ENCODE measurements around the gene CDC42BPG. TPM values are rescaled to one million over a fixed set of nuclear protein-coding genes. Genes with fewer than 3 reads are reported as not detected.

CDC42BPG gene
- total RNA-seq, 1 experiment from 2014 or later: 4.1 TPM

GRCh38 chr11:64869571-64870175 is 25.2 kb upstream of the CDC42BPG start:
- peak overlapping the region in 1 of 2 experiments; percentile 31; a peak in 1 of 4 replicates for H3K4me3 ChIP-seq (ENCODE audit: low read depth in 2 of 2, low read length in 2 of 2)
- H3K27ac ChIP-seq (ENCODE audit: low read length): peak overlapping the region; percentile 83
- peaks cover 81% of the 10 kb centered on the region for H3K4me1 ChIP-seq (ENCODE audit: control insufficient read depth, insufficient read depth, low read length)
- H3K36me3 ChIP-seq (ENCODE audit: control insufficient read depth, insufficient read depth, low read length): peaks cover 9% of the 10 kb centered on the region
- TF ChIP-seq SIN3A (IDR thresholded peaks at IDR 0.05; ENCODE audit: borderline replicate concordance, insufficient read depth, low read depth, low read length): no peak
- TF ChIP-seq CTCF (IDR thresholded peaks at IDR 0.05): peak; percentile 87; the same call in 1 of the 2 replicates
- ChIA-PET CTCF (interaction anchor here (0.6 to 1.1 kb wide), 7 partner anchors 9 to 406 kb away, joined by 3 to 12 read pairs (median 4); partner anchors contain the start of gene SF1), POLR2A (interaction anchor here (0.6 kb wide), 2 partner anchors 29 to 31 kb away, joined by 4 to 19 read pairs; no protein-coding TSS in a partner anchor)
- no peaks in the 10 kb centered on the region for H3K9me3 ChIP-seq (ENCODE audit: control insufficient read depth, insufficient read depth, low read depth, low read length)
- no peaks in the 10 kb centered on the region for H3K27me3 ChIP-seq (ENCODE audit: control insufficient read depth, insufficient read depth, low read length)
- in situ Hi-C loops (cut with HindIII; ENCODE audit: low pct_unique_long_range_greater_than_20kb, low sequenced_read_pairs): no loop called here
- ATAC-seq (peak; percentile 61), DNase-seq (ENCODE audit: low read depth, low spot score) (no peak)
- intact Hi-C loops (cut with micrococcal nuclease; ENCODE audit: unreplicated experiment): no loop called here
- no TSS peak for BruUV-seq (replicated peaks)

- DNase-seq (ENCODE audit: low read depth, low spot score) (no peak), ATAC-seq (peak; percentile 70)
- Histone ChIP-seq H3K27me3 (ENCODE audit: control insufficient read depth, insufficient read depth, low read length) (no peaks in the 10 kb centered on the region), H3K4me3 (ENCODE audit: low read depth in 2 of 2, low read length in 2 of 2) (peak overlapping the region in 1 of 2 experiments; percentile 12; a peak in 2 of 4 replicates), H3K36me3 (ENCODE audit: control insufficient read depth, insufficient read depth, low read length) (peaks cover 9% of the 10 kb centered on the region), H3K9me3 (ENCODE audit: control insufficient read depth, insufficient read depth, low read depth, low read length) (no peaks in the 10 kb centered on the region), H3K27ac (ENCODE audit: low read length) (peak overlapping the region; percentile 83), H3K4me1 (ENCODE audit: control insufficient read depth, insufficient read depth, low read length) (peaks cover 84% of the 10 kb centered on the region)
- BruUV-seq (replicated peaks): no TSS peak
- intact Hi-C loops (cut with micrococcal nuclease; ENCODE audit: unreplicated experiment): no loop called here
- in situ Hi-C loops (cut with HindIII; ENCODE audit: low pct_unique_long_range_greater_than_20kb, low sequenced_read_pairs): no loop called here
- POLR2A ChIA-PET: interaction anchor here (0.6 kb wide), 2 partner anchors 28 to 31 kb away, joined by 4 to 19 read pairs; no protein-coding TSS in a partner anchor
- CTCF ChIA-PET: interaction anchor here (0.5 to 1.1 kb wide), 8 partner anchors 8 to 406 kb away, joined by 3 to 12 read pairs (median 4); no protein-coding TSS in a partner anchor
- TF ChIP-seq SIN3A (IDR thresholded peaks at IDR 0.05; ENCODE audit: borderline replicate concordance, insufficient read depth, low read depth, low read length): no peak
- TF ChIP-seq REST (IDR thresholded peaks at IDR 0.05; ENCODE audit: insufficient read depth in 1 of 2, low read depth in 2 of 2, low read length in 1 of 2): no peak
- no peak for TF ChIP-seq TCF7L2 (IDR thresholded peaks at IDR 0.05; ENCODE audit: low read depth, low read length)
- no peak for TF ChIP-seq CTCF (IDR thresholded peaks at IDR 0.05)
- TF ChIP-seq POLR2AphosphoS5 (IDR thresholded peaks at IDR 0.05; ENCODE audit: low read depth, low read length): no peak; the same call in 1 of the 2 replicates
Observed at GRCh38 chr11:64868904-64869570, 24.6 kb upstream of the CDC42BPG start.
